Endodermal cell (in vitro differentiated cells): Measurements from ENCODE around the gene RNF114. TPM values are rescaled to one million over a fixed set of nuclear protein-coding genes. Genes with fewer than 3 reads are reported as not detected.

Experiments used
- DNase-seq: peaks from one replicate; pipeline ENCODE4 v3.0.0-alpha.2; 2017
- H3K27ac ChIP-seq: 2 replicates; pipeline ENCODE4 v1.5.1; 2013; ENCODE audit warnings: mild to moderate bottlenecking, low read depth, low read length, moderate library complexity
- H3K27me3 ChIP-seq: 2 replicates; pipeline ENCODE4 v1.6.1; 2013; ENCODE audit warnings: mild to moderate bottlenecking, low read length, moderate library complexity; ENCODE audit not compliant: insufficient read depth, control insufficient read depth, poor library complexity, severe bottlenecking
- H3K36me3 ChIP-seq: 2 replicates; pipeline ENCODE4 v1.7.0; 2013; ENCODE audit warnings: mild to moderate bottlenecking, low read length, moderate library complexity; ENCODE audit not compliant: control insufficient read depth, insufficient read depth
- H3K4me1 ChIP-seq: one replicate; pipeline ENCODE4 v1.7.0; 2013; ENCODE audit warnings: low read length; ENCODE audit not compliant: control insufficient read depth, insufficient read depth
- H3K4me3 ChIP-seq: 2 replicates; pipeline ENCODE4 v1.5.1; 2013; ENCODE audit warnings: mild to moderate bottlenecking, low read length, moderate library complexity
- H3K9ac ChIP-seq: 2 replicates; pipeline ENCODE4 v1.6.1; 2013; ENCODE audit warnings: mild to moderate bottlenecking, low read length, moderate library complexity; ENCODE audit not compliant: poor library complexity, severe bottlenecking; ENCODE audit errors: extremely low read depth
- H3K9me3 ChIP-seq: 2 replicates; pipeline ENCODE4 v1.6.1; 2013; ENCODE audit warnings: mild to moderate bottlenecking, low read length, moderate library complexity; ENCODE audit not compliant: control insufficient read depth
- H3K27ac Mint-ChIP-seq: 2 replicates; pipeline ENCODE4 v1.8.0; 2020; ENCODE audit warnings: mixed read lengths
- H3K27me3 Mint-ChIP-seq: 2 replicates; pipeline ENCODE4 v1.8.0; 2021; ENCODE audit warnings: mild to moderate bottlenecking, mixed read lengths; ENCODE audit not compliant: insufficient read depth
- H3K36me3 Mint-ChIP-seq: 2 replicates; pipeline ENCODE4 v1.8.0; 2020; ENCODE audit warnings: low read depth, mixed read lengths
- H3K4me1 Mint-ChIP-seq: 2 replicates; pipeline ENCODE4 v1.8.0; 2020; ENCODE audit warnings: mixed read lengths
- H3K4me3 Mint-ChIP-seq: 2 replicates; pipeline ENCODE4 v1.8.0; 2020; ENCODE audit warnings: mild to moderate bottlenecking, moderate library complexity, mixed read lengths
- H3K9me3 Mint-ChIP-seq: 2 replicates; pipeline ENCODE4 v1.8.0; 2020; ENCODE audit warnings: mild to moderate bottlenecking, mixed read lengths
- WGBS, 2 experiments: methylation state at CpG; one replicate each; pipeline versions ENCODE4 v1.1.5 to v1.1.7; 2013; ENCODE audit warnings: missing lambda C conversion rate in 2 of 2, mixed read lengths in 1 of 2; ENCODE audit not compliant: insufficient coverage in 1 of 2, insufficient read length in 1 of 2; 5-methylcytosine and 5-hydroxymethylcytosine counted together
- total RNA-seq, 2 donors: library from RNA; stranded (reverse); fragmentation: NEBNext Ultra II Directional in 1 of 2; extraction: Animal tissue kit (Norgen Biotek cat#: 25700) in 1 of 2; gene quantifications; 2 replicates in 1 of 2; 3 replicates in 1 of 2; pipeline ENCODE4 v1.2.1, GENCODE V29; 2021
- TF ChIP-seq, protein P1 (sequence below): fragments of 200-600 bp; sonication (generic); conservative IDR thresholded peaks from 2 replicates; pipeline ENCODE4 v1.5.0; 2021; ENCODE audit warnings: antibody characterized with exemption, mild to moderate bottlenecking

The RNF114 gene
- total RNA-seq, 2 donors from 2014 or later, result 48.8 to 52.5 TPM

DNA sequence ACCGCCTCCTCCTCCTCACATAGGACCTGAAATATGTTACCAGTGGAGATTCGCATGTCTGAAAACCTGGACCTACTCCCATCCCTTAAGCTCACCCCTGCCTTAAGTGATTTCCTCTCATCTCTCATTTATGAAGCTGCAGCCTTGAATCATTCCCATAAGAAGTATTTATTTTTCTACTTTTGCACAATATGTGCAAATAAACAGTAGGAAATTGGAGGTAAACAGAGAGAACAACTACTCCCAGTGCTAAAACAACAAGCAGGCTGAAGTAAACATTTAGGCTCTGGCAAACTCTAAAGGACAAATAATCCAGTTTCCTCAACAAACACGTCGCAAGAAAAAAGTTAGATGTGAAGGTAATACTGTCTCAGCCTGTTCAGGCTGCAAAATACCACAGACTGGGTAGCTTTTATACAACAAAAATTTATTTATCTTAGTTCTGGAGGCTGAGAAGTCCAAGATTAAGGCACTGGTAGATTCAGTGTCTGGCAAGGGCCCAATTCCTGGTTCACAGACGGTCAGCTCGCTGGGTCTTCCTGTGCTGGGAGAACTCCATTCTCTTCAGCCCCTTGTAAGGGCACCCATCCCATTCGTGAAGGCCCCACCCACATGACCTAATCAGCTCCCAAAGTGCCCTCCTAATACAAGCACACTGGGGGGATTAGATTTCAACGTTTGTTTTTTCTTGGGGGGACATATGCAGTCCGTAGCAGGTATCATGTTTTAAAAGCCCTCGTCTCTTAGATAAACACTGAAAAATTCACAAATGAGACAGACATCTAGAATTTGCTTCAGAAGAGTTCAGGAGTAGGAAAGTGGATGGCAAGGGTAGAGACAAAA, 36.4 kb upstream of the RNF114 start:
- H3K4me3 ChIP-seq, result no peak overlapping the region
- Mint-ChIP-seq H3K36me3 (peaks cover 11% of the 10 kb centered on the region), H3K27me3 (no peaks in the 10 kb centered on the region), H3K4me3 (no peak overlapping the region), H3K4me1 (peaks cover 18% of the 10 kb centered on the region), H3K27ac (peak overlapping the region; percentile 16), H3K9me3 (no peaks in the 10 kb centered on the region)
- no peak overlapping the region for H3K9ac ChIP-seq
- WGBS, 2 experiments, result 85 to 92% methylated on average over 6 to 10 of the region's 10 CpGs
- no peak for DNase-seq
- H3K36me3 ChIP-seq, result peaks cover 13% of the 10 kb centered on the region
- H3K27ac ChIP-seq, result no peak overlapping the region
- TF ChIP-seq, protein P1, sequence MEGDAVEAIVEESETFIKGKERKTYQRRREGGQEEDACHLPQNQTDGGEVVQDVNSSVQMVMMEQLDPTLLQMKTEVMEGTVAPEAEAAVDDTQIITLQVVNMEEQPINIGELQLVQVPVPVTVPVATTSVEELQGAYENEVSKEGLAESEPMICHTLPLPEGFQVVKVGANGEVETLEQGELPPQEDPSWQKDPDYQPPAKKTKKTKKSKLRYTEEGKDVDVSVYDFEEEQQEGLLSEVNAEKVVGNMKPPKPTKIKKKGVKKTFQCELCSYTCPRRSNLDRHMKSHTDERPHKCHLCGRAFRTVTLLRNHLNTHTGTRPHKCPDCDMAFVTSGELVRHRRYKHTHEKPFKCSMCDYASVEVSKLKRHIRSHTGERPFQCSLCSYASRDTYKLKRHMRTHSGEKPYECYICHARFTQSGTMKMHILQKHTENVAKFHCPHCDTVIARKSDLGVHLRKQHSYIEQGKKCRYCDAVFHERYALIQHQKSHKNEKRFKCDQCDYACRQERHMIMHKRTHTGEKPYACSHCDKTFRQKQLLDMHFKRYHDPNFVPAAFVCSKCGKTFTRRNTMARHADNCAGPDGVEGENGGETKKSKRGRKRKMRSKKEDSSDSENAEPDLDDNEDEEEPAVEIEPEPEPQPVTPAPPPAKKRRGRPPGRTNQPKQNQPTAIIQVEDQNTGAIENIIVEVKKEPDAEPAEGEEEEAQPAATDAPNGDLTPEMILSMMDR, result no peak
- no peaks in the 10 kb centered on the region for H3K4me1 ChIP-seq
- no peaks in the 10 kb centered on the region for H3K27me3 ChIP-seq
- H3K9me3 ChIP-seq, result no peaks in the 10 kb centered on the region

GRCh38 chr20:49901588-49901987, 34.6 kb upstream of the RNF114 start:
- H3K36me3 ChIP-seq, result peaks cover 30% of the 10 kb centered on the region
- H3K9me3 Mint-ChIP-seq, result no peaks in the 10 kb centered on the region

DNA sequence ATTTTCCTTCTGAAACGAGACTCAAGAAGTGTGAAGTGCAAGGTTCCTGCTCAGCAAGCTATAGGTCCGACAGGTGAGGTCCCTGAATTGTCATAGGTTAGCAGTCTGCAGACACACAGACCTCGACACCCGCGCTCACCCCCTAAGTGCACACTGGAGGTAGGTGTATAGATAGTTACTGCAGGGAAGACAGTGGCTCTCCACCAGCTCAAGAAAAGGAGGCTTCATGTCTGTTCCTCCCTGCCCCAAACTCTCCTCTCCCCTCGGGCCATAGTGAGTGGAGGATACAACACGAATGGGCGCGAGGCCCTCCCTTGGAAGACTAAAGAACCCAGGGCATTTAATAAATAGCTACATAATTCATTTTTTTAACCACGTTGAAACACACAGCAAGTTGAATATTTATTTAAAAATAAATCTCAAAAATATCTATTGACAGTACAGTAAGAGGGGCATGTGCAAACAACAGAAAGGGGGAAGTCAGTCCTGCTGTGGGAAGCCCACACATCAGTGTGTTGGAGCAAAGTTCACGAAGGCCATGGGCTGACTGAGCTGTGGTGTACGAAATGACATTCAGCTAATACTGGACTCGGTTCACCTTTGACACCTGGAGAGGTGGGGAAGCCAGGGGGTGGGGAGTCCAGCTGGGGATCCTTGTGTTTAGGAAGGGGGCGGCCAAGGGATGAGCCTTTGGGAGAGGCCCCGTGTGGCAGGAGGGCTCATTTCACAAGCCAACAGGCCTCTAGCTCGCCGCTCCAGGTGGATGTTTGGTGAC, 31.6 kb upstream of the RNF114 start:
- Histone ChIP-seq H3K9ac (no peak overlapping the region), H3K27ac (no peak overlapping the region), H3K4me3 (no peak overlapping the region), H3K27me3 (no peaks in the 10 kb centered on the region), H3K4me1 (no peaks in the 10 kb centered on the region), H3K36me3 (peaks cover 48% of the 10 kb centered on the region), H3K9me3 (no peaks in the 10 kb centered on the region)
- DNase-seq, result no peak
- H3K36me3 Mint-ChIP-seq, result peaks cover 37% of the 10 kb centered on the region
- no peak overlapping the region for H3K4me3 Mint-ChIP-seq
- H3K4me1 Mint-ChIP-seq, result peaks cover 5% of the 10 kb centered on the region
- no peak overlapping the region for H3K27ac Mint-ChIP-seq
- H3K27me3 Mint-ChIP-seq, result no peaks in the 10 kb centered on the region
- 92 to 98% methylated on average over 4 to 16 of the region's 17 CpGs for WGBS, 2 experiments
- no peaks in the 10 kb centered on the region for H3K9me3 Mint-ChIP-seq
- TF ChIP-seq, protein P1, result no peak

More at GRCh38 chr20:49901588-49901987, 34.6 kb upstream of the RNF114 start:
- Histone ChIP-seq H3K4me1 (no peaks in the 10 kb centered on the region), H3K4me3 (no peak overlapping the region), H3K27me3 (no peaks in the 10 kb centered on the region), H3K9ac (no peak overlapping the region), H3K27ac (no peak overlapping the region), H3K9me3 (no peaks in the 10 kb centered on the region)
- Mint-ChIP-seq H3K36me3 (peaks cover 25% of the 10 kb centered on the region), H3K27ac (no peak overlapping the region), H3K27me3 (no peaks in the 10 kb centered on the region), H3K4me1 (peaks cover 12% of the 10 kb centered on the region), H3K4me3 (no peak overlapping the region)
- 95 to 97% methylated on average over 5 of the region's 5 CpGs for whole genome bisulfite sequencing, 2 experiments
- DNase-seq, result no peak
- TF ChIP-seq, protein P1, result no peak
